Thymus (tissue), 14 donors: ENCODE measurements around the gene NNT. TPM values are rescaled to one million over a fixed set of nuclear protein-coding genes. Genes with fewer than 3 reads are reported as not detected.
"Not testable (repeated sequence)": the region's sequence is repeated elsewhere in the genome, so short reads cannot be mapped to it uniquely, and the experiment has no call there.

Source experiments
- DNase-seq, 9 donors: peaks; one replicate each; pipeline ENCODE4 v3.0.0-alpha.2; 2013; ENCODE audit warnings: low spot score in 9 of 9, low read depth in 6 of 9, missing footprints in 1 of 9
- H3K27ac ChIP-seq, 2 donors: one replicate each; pipeline ENCODE4 v1.5.1; 2013; ENCODE audit warnings: control low read depth in 1 of 2, low read depth in 1 of 2, low read length in 1 of 2, mild to moderate bottlenecking in 1 of 2, moderate library complexity in 1 of 2
- H3K27me3 ChIP-seq, 2 donors: one replicate each; pipeline ENCODE4 v1.5.1; 2013; ENCODE audit warnings: low read length in 1 of 2; ENCODE audit not compliant: control insufficient read depth in 2 of 2, insufficient read depth in 1 of 2
- H3K36me3 ChIP-seq, 2 donors: one replicate each; pipeline ENCODE4 v1.5.1; 2013; ENCODE audit warnings: low read length in 1 of 2, mild to moderate bottlenecking in 1 of 2, moderate library complexity in 1 of 2; ENCODE audit not compliant: control insufficient read depth in 2 of 2, insufficient read depth in 2 of 2
- H3K4me1 ChIP-seq, 2 donors: one replicate each; pipeline ENCODE4 v1.5.1; 2013; ENCODE audit warnings: low read length in 2 of 2; ENCODE audit not compliant: control insufficient read depth in 2 of 2, insufficient read depth in 2 of 2
- H3K4me3 ChIP-seq, 2 donors: one replicate each; pipeline ENCODE4 v1.5.1; 2013; ENCODE audit warnings: low read length in 2 of 2, control low read depth in 1 of 2, mild to moderate bottlenecking in 1 of 2
- H3K9me3 ChIP-seq, 2 donors: one replicate each; pipeline ENCODE4 v1.5.1; 2013; ENCODE audit warnings: low read length in 1 of 2, mild to moderate bottlenecking in 1 of 2; ENCODE audit not compliant: control insufficient read depth in 2 of 2, insufficient read depth in 1 of 2
- WGBS: extraction: QIAGEN DNeasy Blood & Tissue Kit; methylation state at CpG from one replicate; pipeline ENCODE4 v1.1.7; 2013; 5-methylcytosine and 5-hydroxymethylcytosine counted together
- long read RNA-seq, 10 donors: transcript quantifications; one replicate each; lab custom pipeline, GENCODE V29; 2026
- polyA plus RNA-seq: library from polyadenylated mRNA; stranded (reverse); fragments of 200-250 nt; gene quantifications from one replicate; pipeline ENCODE4 v1.2.3, GENCODE V29; 2013
- total RNA-seq: library from RNA; stranded (reverse); fragments of 120-200 nt; gene quantifications from one replicate; pipeline ENCODE4 v1.2.4, GENCODE V29; 2013
- donor health status: healthy.

Gene NNT
- 49.2 TPM for total RNA-seq
- 30.8 TPM for polyA plus RNA-seq
- long read RNA-seq, donor 1, full-length matches to known transcripts: 2 of 2 reads
- long read RNA-seq, donor 1, partial matches to known transcripts: 0 of 2 reads
- long read RNA-seq, donor 1, other reads (novel, unspliced or antisense): 0 of 2 reads
- long read RNA-seq, donor 2: 0 reads
- long read RNA-seq, donor 3, full-length matches to known transcripts: 7 of 25 reads
- long read RNA-seq, donor 3, partial matches to known transcripts: 18 of 25 reads
- long read RNA-seq, donor 3, other reads (novel, unspliced or antisense): 0 of 25 reads
- long read RNA-seq, donor 4, full-length matches to known transcripts: 4 of 9 reads
- long read RNA-seq, donor 4, partial matches to known transcripts: 5 of 9 reads
- long read RNA-seq, donor 4, other reads (novel, unspliced or antisense): 0 of 9 reads
- long read RNA-seq, donor 5, full-length matches to known transcripts: 8 of 63 reads
- long read RNA-seq, donor 5, partial matches to known transcripts: 55 of 63 reads
- long read RNA-seq, donor 5, other reads (novel, unspliced or antisense): 0 of 63 reads
- long read RNA-seq, donor 6, full-length matches to known transcripts: 6 of 50 reads
- long read RNA-seq, donor 6, partial matches to known transcripts: 44 of 50 reads
- long read RNA-seq, donor 6, other reads (novel, unspliced or antisense): 0 of 50 reads
- long read RNA-seq, donor 7, full-length matches to known transcripts: 15 of 26 reads
- long read RNA-seq, donor 7, partial matches to known transcripts: 11 of 26 reads
- long read RNA-seq, donor 7, other reads (novel, unspliced or antisense): 0 of 26 reads
- long read RNA-seq, donor 8, full-length matches to known transcripts: 3 of 10 reads
- long read RNA-seq, donor 8, partial matches to known transcripts: 7 of 10 reads
- long read RNA-seq, donor 8, other reads (novel, unspliced or antisense): 0 of 10 reads
- long read RNA-seq, donor 9, full-length matches to known transcripts: 5 of 10 reads
- long read RNA-seq, donor 9, partial matches to known transcripts: 5 of 10 reads
- long read RNA-seq, donor 9, other reads (novel, unspliced or antisense): 0 of 10 reads
- long read RNA-seq, donor 10, full-length matches to known transcripts: 4 of 35 reads
- long read RNA-seq, donor 10, partial matches to known transcripts: 31 of 35 reads
- long read RNA-seq, donor 10, other reads (novel, unspliced or antisense): 0 of 35 reads

DNA sequence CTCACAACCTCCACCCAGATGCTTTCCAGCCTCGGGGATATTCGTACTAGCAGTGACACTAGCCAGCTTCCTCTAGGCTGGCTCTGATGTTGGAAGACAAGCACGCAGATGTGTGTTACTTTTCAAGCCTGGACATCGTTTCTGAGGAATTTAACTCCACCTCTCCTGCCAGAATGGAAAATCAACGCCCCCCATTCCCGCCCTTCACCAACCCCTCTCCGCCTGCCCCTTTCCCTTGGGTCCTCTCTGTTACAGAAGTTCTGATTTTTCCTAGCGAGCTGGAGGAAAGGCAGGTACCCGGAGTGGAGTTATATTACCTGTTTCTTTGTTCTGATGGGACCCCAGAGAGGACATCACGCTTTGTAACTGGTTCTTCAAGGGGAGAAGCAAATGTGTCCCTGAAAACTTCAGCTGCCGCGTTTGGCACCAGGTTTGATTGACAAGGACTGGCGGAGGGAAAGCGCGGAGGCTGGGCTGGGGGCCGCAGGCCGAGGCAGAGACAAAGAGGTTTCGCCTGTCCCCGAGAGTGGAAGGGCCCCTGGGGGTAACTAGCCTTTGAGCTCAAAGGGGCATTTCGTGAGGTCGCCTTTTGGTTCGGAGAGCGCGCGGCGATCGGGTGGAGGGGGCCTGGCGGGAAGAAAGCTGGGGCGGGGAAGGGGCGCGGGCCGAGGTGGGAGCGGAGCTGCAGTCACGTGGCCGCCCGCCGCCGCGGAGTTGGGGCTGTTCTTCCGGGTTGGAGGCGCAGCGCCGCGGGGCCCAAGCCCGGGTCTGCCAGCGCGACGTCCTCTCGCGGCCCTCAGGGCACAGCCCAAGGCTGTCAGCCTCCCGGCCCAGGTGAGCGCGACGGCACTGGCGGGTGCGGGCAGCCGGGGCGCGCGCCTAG is at the start of gene NNT:
NNT (plus strand) TSS at position 720 of the 883 bp plus-strand sequence. CDS start 6,016 bp downstream, outside the sequence.
- Histone ChIP-seq H3K27ac (peak within 1 kb of the TSS; percentile 71 to 91), H3K4me3 (peak within 1 kb of the TSS; percentile 71 to 96), H3K36me3 (peaks cover 0 to 2% of the 10 kb centered on the region in 2 donors), H3K4me1 (peaks cover 8 to 12% of the 10 kb centered on the region in 2 donors), H3K27me3 (no peaks in the 10 kb centered on the region), H3K9me3 (no peaks in the 10 kb centered on the region)
- DNase-seq: peak; percentile 45 to 85 (median 66)
- WGBS: under 1% methylated on average over 60 of the region's 60 CpGs

GRCh38 chr5:43553381-43553780 is 49.6 kb upstream of the NNT start:
- DNase-seq: no peak
- no peak overlapping the region for H3K27ac ChIP-seq
- H3K27me3 ChIP-seq: no peaks in the 10 kb centered on the region
- H3K36me3 ChIP-seq: peaks cover 8 to 53% of the 10 kb centered on the region in 2 donors
- no peaks in the 10 kb centered on the region for H3K9me3 ChIP-seq
- H3K4me1 ChIP-seq: peaks cover 3 to 9% of the 10 kb centered on the region in 2 donors
- 98% methylated on average over 2 of the region's 2 CpGs for WGBS
- H3K4me3 ChIP-seq: no peak overlapping the region

DNA sequence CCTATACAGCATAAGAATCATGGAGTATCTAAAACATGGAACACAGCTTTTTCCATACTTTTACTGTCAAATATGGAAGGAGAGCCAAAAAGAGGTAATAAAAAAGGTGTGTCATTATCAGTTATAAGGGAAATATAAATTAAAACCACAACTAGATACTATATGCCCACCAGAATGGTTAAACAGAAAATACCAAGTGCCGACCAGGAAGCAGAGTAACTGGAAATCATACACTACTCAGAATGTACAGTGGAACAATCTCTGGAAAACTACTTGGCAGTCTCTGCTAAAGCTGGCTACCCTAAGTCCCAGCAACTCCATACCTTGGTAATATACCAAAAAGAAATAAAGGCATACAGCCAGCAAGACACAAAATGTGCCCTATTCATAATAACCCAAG is 48.5 kb upstream of the NNT start:
- Histone ChIP-seq H3K4me3 (no peak overlapping the region), H3K4me1 (peaks cover 3 to 9% of the 10 kb centered on the region in 2 donors), H3K27ac (no peak overlapping the region), H3K27me3 (no peaks in the 10 kb centered on the region), H3K36me3 (peaks cover 8 to 47% of the 10 kb centered on the region in 2 donors), H3K9me3 (no peaks in the 10 kb centered on the region)
- no peak for DNase-seq
- 97% methylated on average over 1 of the region's 1 CpG for WGBS

DNA sequence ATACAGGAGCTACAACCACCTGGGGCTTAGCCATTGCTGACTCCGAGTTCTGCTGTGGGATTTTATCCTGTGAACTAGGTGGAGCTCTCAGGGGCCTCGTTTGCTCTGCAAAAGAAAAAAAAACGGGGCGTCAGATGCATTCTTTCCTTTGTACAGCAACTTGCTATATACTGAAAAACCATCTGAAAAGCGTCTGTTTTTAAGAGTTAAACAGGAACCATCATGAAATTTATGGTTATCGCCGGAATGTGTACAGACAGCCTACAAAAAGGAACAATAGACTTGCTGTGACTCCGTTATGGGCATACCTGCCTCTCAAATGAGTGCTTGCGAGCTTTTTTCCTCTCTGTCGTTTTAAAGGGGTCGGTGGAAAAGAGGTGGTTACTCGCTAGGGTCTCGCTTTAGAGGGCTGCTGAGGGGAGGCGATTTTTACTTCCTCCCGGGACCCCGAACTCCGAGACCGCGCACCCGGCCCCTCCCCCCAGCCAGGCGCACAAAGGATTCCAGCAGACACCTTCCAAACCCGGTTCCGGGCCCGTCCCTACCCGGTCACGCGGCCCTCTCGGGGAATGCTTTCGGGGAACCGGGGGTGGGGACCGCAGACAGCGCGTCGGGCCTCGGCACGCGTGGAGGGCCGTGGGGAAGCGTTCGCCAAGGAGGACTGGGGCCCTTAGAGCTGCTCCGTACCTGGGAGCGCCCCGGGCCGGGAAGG is 46.9 kb upstream of the NNT start:
- Histone ChIP-seq H3K4me1 (peaks cover 3 to 9% of the 10 kb centered on the region in 2 donors), H3K27ac (peak overlapping the region; percentile 93 to 97), H3K36me3 (peaks cover 8 to 35% of the 10 kb centered on the region in 2 donors), H3K4me3 (peak overlapping the region; percentile 91), H3K27me3 (no peaks in the 10 kb centered on the region), H3K9me3 (no peaks in the 10 kb centered on the region)
- WGBS: under 1% methylated on average over 44 of the region's 44 CpGs
- peak; percentile 25 to 80 (median 52) for DNase-seq

DNA sequence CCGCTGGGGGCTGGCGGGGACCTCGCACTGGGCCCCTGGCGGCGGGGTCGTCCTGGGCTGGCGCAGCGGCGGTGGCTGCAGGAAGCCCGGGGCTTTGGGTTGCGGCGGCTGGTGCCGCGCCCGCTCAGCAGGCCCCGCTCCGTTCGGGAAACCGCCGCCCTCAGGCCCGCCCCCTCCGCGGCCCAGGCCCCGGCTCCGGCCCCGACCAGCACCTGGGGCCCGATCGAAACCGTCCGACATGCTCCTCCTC is 46.4 kb upstream of the NNT start:
- not testable (repeated sequence) for H3K27me3 ChIP-seq, H3K4me1 ChIP-seq, H3K9me3 ChIP-seq, DNase-seq
- Histone ChIP-seq H3K36me3 (peaks cover 8 to 32% of the 10 kb centered on the region in 2 donors), H3K4me3 (peak overlapping the region; percentile 91), H3K27ac (peak overlapping the region; percentile 93 to 97)
- WGBS: under 1% methylated on average over 30 of the region's 30 CpGs

DNA sequence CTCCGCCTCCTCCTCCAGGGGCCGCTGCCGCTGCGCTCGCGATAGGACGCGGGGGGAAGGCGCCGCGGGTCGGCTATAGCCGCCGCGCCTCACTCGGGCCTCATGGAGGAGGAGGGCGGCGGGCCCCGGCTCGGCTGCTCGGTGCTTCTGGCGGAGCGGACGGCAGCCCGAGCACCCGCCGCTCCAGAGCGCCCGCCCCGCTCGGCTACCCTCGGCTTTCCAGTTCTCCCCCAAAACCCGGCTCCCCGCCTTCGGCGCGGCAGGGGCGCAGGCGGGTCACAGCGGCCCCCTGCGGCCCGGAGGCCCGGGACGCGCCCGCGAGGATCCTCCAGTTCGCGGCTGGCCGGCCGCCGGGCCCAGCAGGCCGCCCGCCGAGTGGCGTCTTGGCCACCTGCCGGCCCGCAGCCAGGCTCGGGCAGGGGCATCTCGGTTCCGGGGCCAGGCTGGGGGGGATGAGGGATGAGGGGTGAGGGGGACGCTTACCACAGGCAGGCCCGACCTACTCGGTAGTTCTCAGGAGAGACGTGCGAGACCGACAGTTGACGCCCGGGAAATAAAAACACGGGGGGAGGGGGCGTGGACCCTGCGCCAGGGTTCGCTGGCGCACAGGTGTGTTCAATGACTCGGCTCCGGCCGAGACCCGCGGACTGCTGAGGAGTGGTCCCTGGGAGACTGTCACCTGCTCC is 46.0 kb upstream of the NNT start, which contains the start of gene PAIP1:
PAIP1 (minus strand) TSS at position 221 of the 686 bp plus-strand sequence. CDS start 231 bp downstream, outside the sequence.
- no peaks in the 10 kb centered on the region for H3K9me3 ChIP-seq
- under 1% methylated on average over 79 of the region's 79 CpGs for WGBS
- H3K27me3 ChIP-seq: no peaks in the 10 kb centered on the region
- peaks cover 8 to 28% of the 10 kb centered on the region in 2 donors for H3K36me3 ChIP-seq
- peak; percentile 54 to 94 (median 80) for DNase-seq
- H3K27ac ChIP-seq: peak within 1 kb of the TSS; percentile 93 to 97
- H3K4me1 ChIP-seq: peaks cover 3 to 9% of the 10 kb centered on the region in 2 donors
- peak within 1 kb of the TSS; percentile 91 for H3K4me3 ChIP-seq

GRCh38 chr5:43560128-43560527 is 42.9 kb upstream of the NNT start:
- WGBS: 88% methylated on average over 2 of the region's 2 CpGs
- DNase-seq: no peak
- no peak overlapping the region for H3K4me3 ChIP-seq
- peaks cover 3 to 5% of the 10 kb centered on the region in 2 donors for H3K4me1 ChIP-seq
- peaks cover 0 to under 1% of the 10 kb centered on the region in 2 donors for H3K36me3 ChIP-seq
- no peak overlapping the region for H3K27ac ChIP-seq
- H3K9me3 ChIP-seq: no peaks in the 10 kb centered on the region
- no peaks in the 10 kb centered on the region for H3K27me3 ChIP-seq
